Measurements from ENCODE around the gene NKPD1. TPM values are rescaled to one million over a fixed set of nuclear protein-coding genes. Genes with fewer than 3 reads are reported as not detected.
A peak's percentile ranks its signal among the peaks of the same experiment; 100 is the strongest.

NKPD1 gene
- 2.4 and 2.9 TPM in 2 replicates for total RNA-seq (2022)
- percentile 40 among the genes with signal in this experiment for Bru-seq, nascent RNA
- BruChase-seq, experiment 1, labeled RNA remaining after a 2-hour chase: percentile 45 among the genes with signal in this experiment
- percentile 48 among the genes with signal in this experiment for BruChase-seq, experiment 2, labeled RNA remaining after a 6-hour chase
- long read RNA-seq, partial matches to known transcripts: 0 of 5 reads
- long read RNA-seq, other reads (novel, unspliced or antisense): 5 of 5 reads

GRCh38 chr19:45160870-45161737, at the start of gene NKPD1:
NKPD1 (minus strand) TSS chr19:45160982; CDS start chr19:45160150, 832 bp downstream.
- ChIA-PET CTCF (interaction anchor here (0.6 to 1.9 kb wide), 5 partner anchors 9 to 87 kb away, joined by 3 to 11 read pairs (median 3); partner anchors contain the start of genes BLOC1S3 and TRAPPC6A), POLR2A (interaction anchor here (0.7 to 1.0 kb wide), 2 partner anchors 18 to 68 kb away, joined by 3 to 8 read pairs; partner anchors contain the start of genes BLOC1S3 and PPP1R37)
- intact Hi-C loops (cut with micrococcal nuclease; ENCODE audit: unreplicated experiment): loop anchor here (2.0 to 5.0 kb wide), 3 partner anchors 18 to 178 kb away; partner anchors contain the start of genes BLOC1S3, EXOC3L2 and TRAPPC6A
- Histone ChIP-seq H3K4me1 (peaks cover 19% of the 10 kb centered on the region), H3K4me3 (ENCODE audit: low read depth, low read length) (no peak within 1 kb of the TSS), H3K36me3 (ENCODE audit: control insufficient read depth, insufficient read depth, low read length) (no peaks in the 10 kb centered on the region), H3K27me3 (replicated peaks; ENCODE audit: control insufficient read depth, insufficient read depth, low read length) (no peaks in the 10 kb centered on the region), H3K9me3 (no peaks in the 10 kb centered on the region)
- Mint-ChIP-seq H3K36me3 (ENCODE audit: insufficient read depth, unreplicated experiment) (peaks cover 39% of the 10 kb centered on the region), H3K4me3 (ENCODE audit: unreplicated experiment) (peak within 1 kb of the TSS; percentile 13), H3K27ac (ENCODE audit: unreplicated experiment) (no peak within 1 kb of the TSS), H3K27me3 (ENCODE audit: insufficient read depth, unreplicated experiment) (no peaks in the 10 kb centered on the region), H3K9me3 (ENCODE audit: unreplicated experiment) (no peaks in the 10 kb centered on the region), H3K4me1 (ENCODE audit: low read depth, unreplicated experiment) (peaks cover 23% of the 10 kb centered on the region)
- no TSS peak for BruUV-seq (replicated peaks)
- TF ChIP-seq CTCF (IDR thresholded peaks at IDR 0.05; ENCODE audit: insufficient read depth in 1 of 2, low read depth in 1 of 2, low read length in 1 of 2, severe bottlenecking in 1 of 2, unreplicated experiment in 1 of 2): no peak
- DNase-seq: peak; percentile 88 to 91

GRCh38 chr19:45206328-45206727, 45.5 kb upstream of the NKPD1 start:
- H3K9me3 ChIP-seq: no peaks in the 10 kb centered on the region
- BruUV-seq (replicated peaks): no TSS peak
- CTCF ChIA-PET: interaction anchor here (0.7 kb wide), 1 partner anchor 595 kb away, joined by 5 read pairs; no protein-coding TSS in a partner anchor
- H3K27ac Mint-ChIP-seq (ENCODE audit: unreplicated experiment): no peak overlapping the region
- H3K4me3 ChIP-seq (ENCODE audit: low read depth, low read length): no peak overlapping the region
- H3K36me3 ChIP-seq (ENCODE audit: control insufficient read depth, insufficient read depth, low read length): no peaks in the 10 kb centered on the region
- POLR2A ChIA-PET: no interaction called here
- no peaks in the 10 kb centered on the region for H3K9me3 Mint-ChIP-seq (ENCODE audit: unreplicated experiment)
- H3K36me3 Mint-ChIP-seq (ENCODE audit: insufficient read depth, unreplicated experiment): no peaks in the 10 kb centered on the region
- DNase-seq: no peak
- peaks cover 8% of the 10 kb centered on the region for H3K4me1 Mint-ChIP-seq (ENCODE audit: low read depth, unreplicated experiment)
- TF ChIP-seq CTCF (IDR thresholded peaks at IDR 0.05; ENCODE audit: insufficient read depth in 1 of 2, low read depth in 1 of 2, low read length in 1 of 2, severe bottlenecking in 1 of 2, unreplicated experiment in 1 of 2): no peak
- no peaks in the 10 kb centered on the region for H3K4me1 ChIP-seq
- H3K27me3 ChIP-seq (replicated peaks; ENCODE audit: control insufficient read depth, insufficient read depth, low read length): no peaks in the 10 kb centered on the region
- H3K27me3 Mint-ChIP-seq (ENCODE audit: insufficient read depth, unreplicated experiment): no peaks in the 10 kb centered on the region
- no peak overlapping the region for H3K4me3 Mint-ChIP-seq (ENCODE audit: unreplicated experiment)
- intact Hi-C loops (cut with micrococcal nuclease; ENCODE audit: unreplicated experiment): no loop called here

- H3K4me3 Mint-ChIP-seq (ENCODE audit: unreplicated experiment): no peak overlapping the region
- intact Hi-C loops (cut with micrococcal nuclease; ENCODE audit: unreplicated experiment): no loop called here
- Histone ChIP-seq H3K9me3 (no peaks in the 10 kb centered on the region), H3K36me3 (ENCODE audit: control insufficient read depth, insufficient read depth, low read length) (no peaks in the 10 kb centered on the region), H3K4me1 (no peaks in the 10 kb centered on the region), H3K4me3 (ENCODE audit: low read depth, low read length) (no peak overlapping the region), H3K27me3 (replicated peaks; ENCODE audit: control insufficient read depth, insufficient read depth, low read length) (no peaks in the 10 kb centered on the region)
- ChIA-PET CTCF (interaction anchor here (0.7 kb wide), 1 partner anchor 595 kb away, joined by 5 read pairs; no protein-coding TSS in a partner anchor), POLR2A (no interaction called here)
- H3K9me3 Mint-ChIP-seq (ENCODE audit: unreplicated experiment): no peaks in the 10 kb centered on the region
- no peak for TF ChIP-seq CTCF (IDR thresholded peaks at IDR 0.05; ENCODE audit: insufficient read depth in 1 of 2, low read depth in 1 of 2, low read length in 1 of 2, severe bottlenecking in 1 of 2, unreplicated experiment in 1 of 2)
- BruUV-seq (replicated peaks): no TSS peak
- H3K4me1 Mint-ChIP-seq (ENCODE audit: low read depth, unreplicated experiment): peaks cover 8% of the 10 kb centered on the region
- no peaks in the 10 kb centered on the region for H3K36me3 Mint-ChIP-seq (ENCODE audit: insufficient read depth, unreplicated experiment)
- no peaks in the 10 kb centered on the region for H3K27me3 Mint-ChIP-seq (ENCODE audit: insufficient read depth, unreplicated experiment)
- DNase-seq: no peak
- no peak overlapping the region for H3K27ac Mint-ChIP-seq (ENCODE audit: unreplicated experiment)
Observed at GRCh38 chr19:45205810-45206209, 45.0 kb upstream of the NKPD1 start.

All from Caco-2 (cell line).